Liver (tissue), 9 donors: Measurements from ENCODE around the gene CD164L2. TPM values are rescaled to one million over a fixed set of nuclear protein-coding genes. Genes with fewer than 3 reads are reported as not detected.
A peak's percentile ranks its signal among the peaks of the same experiment; 100 is the strongest.

Source experiments
- DNase-seq: peaks from one replicate; pipeline ENCODE4 v3.0.0-alpha.2; 2017; ENCODE audit warnings: low spot score
- H3K27ac ChIP-seq, 2 donors: one replicate each; pipeline ENCODE4 v1.7.0; 2013; ENCODE audit warnings: inconsistent platforms in 2 of 2, low read length in 2 of 2, control low read depth in 1 of 2, low read depth in 1 of 2, mild to moderate bottlenecking in 1 of 2
- H3K27me3 ChIP-seq, 4 donors: one replicate each; pipeline versions ENCODE4 v1.6.1 to v1.7.0; 2013; ENCODE audit warnings: low read length in 3 of 4, inconsistent platforms in 1 of 4, mild to moderate bottlenecking in 1 of 4, moderate library complexity in 1 of 4; ENCODE audit not compliant: control insufficient read depth in 4 of 4, insufficient read depth in 4 of 4
- H3K36me3 ChIP-seq, 4 donors: one replicate each; pipeline versions ENCODE4 v1.6.1 to v1.7.0; 2013; ENCODE audit warnings: low read length in 3 of 4, mild to moderate bottlenecking in 3 of 4, low read depth in 1 of 4, moderate library complexity in 1 of 4; ENCODE audit not compliant: control insufficient read depth in 4 of 4, insufficient read depth in 3 of 4
- H3K4me1 ChIP-seq, 4 donors: one replicate each; pipeline versions ENCODE4 v1.6.1 to v1.7.0; 2013; ENCODE audit warnings: low read length in 3 of 4, mild to moderate bottlenecking in 3 of 4, moderate library complexity in 1 of 4; ENCODE audit not compliant: control insufficient read depth in 4 of 4, insufficient read depth in 4 of 4
- H3K4me3 ChIP-seq, 3 donors: one replicate each; pipeline versions ENCODE4 v1.6.1 to v1.7.0; 2013; ENCODE audit warnings: low read length in 3 of 3, control low read depth in 1 of 3, low read depth in 1 of 3, mild to moderate bottlenecking in 1 of 3
- H3K9ac ChIP-seq, 2 donors: one replicate each; pipeline ENCODE4 v1.7.0; 2013; ENCODE audit warnings: low read length in 2 of 2, mild to moderate bottlenecking in 2 of 2, moderate library complexity in 2 of 2, control low read depth in 1 of 2, low read depth in 1 of 2
- H3K9me3 ChIP-seq, 4 donors: one replicate each; pipeline versions ENCODE4 v1.6.1 to v1.7.0; 2013; ENCODE audit warnings: low read length in 3 of 4; ENCODE audit not compliant: control insufficient read depth in 4 of 4
- ATF3 ChIP-seq: IDR thresholded peaks from 2 replicates; pipeline ENCODE4 v1.6.1; 2016; ENCODE audit warnings: antibody characterized with exemption
- CTCF ChIP-seq: fragments of 150-350 bp; IDR thresholded peaks from 2 replicates; pipeline ENCODE4 v1.5.1; 2017; ENCODE audit warnings: improper control_type of control experiment, low read depth, low read length; ENCODE audit not compliant: missing input control
- EGR1 ChIP-seq, 2 donors: IDR thresholded peaks; 2 replicates each; pipeline ENCODE4 v1.6.1; 2016 to 2018; ENCODE audit warnings: antibody characterized with exemption in 2 of 2, low read depth in 2 of 2
- GABPA ChIP-seq, 2 donors: IDR thresholded peaks in 1 of 2; conservative IDR thresholded peaks in 1 of 2; 2 replicates each; pipeline ENCODE4 v1.6.1; 2016; ENCODE audit warnings: antibody characterized with exemption in 2 of 2, mild to moderate bottlenecking in 1 of 2, moderate library complexity in 1 of 2
- HNF4A ChIP-seq, 2 donors: conservative IDR thresholded peaks; 2 replicates each; pipeline ENCODE4 v1.6.1; 2016; ENCODE audit warnings: antibody characterized with exemption in 2 of 2, mild to moderate bottlenecking in 2 of 2
- JUND ChIP-seq, 2 donors: IDR thresholded peaks; 2 replicates each; pipeline ENCODE4 v1.6.1; 2016; ENCODE audit warnings: antibody characterized with exemption in 2 of 2
- NR2F2 ChIP-seq: IDR thresholded peaks from 2 replicates; pipeline ENCODE4 v1.6.1; 2016; ENCODE audit warnings: antibody characterized with exemption
- REST ChIP-seq: IDR thresholded peaks from 2 replicates; pipeline ENCODE4 v1.6.1; 2016; ENCODE audit warnings: antibody characterized with exemption, mild to moderate bottlenecking
- RXRA ChIP-seq, 2 donors: IDR thresholded peaks; 2 replicates each; pipeline ENCODE4 v1.6.1; 2017 to 2018; ENCODE audit warnings: antibody characterized with exemption in 2 of 2, mild to moderate bottlenecking in 1 of 2
- SP1 ChIP-seq: IDR thresholded peaks from 2 replicates; pipeline ENCODE4 v1.6.1; 2018; ENCODE audit warnings: antibody characterized with exemption, mild to moderate bottlenecking
- TAF1 ChIP-seq: conservative IDR thresholded peaks from 2 replicates; pipeline ENCODE4 v1.6.1; 2016; ENCODE audit warnings: antibody characterized with exemption, mild to moderate bottlenecking
- YY1 ChIP-seq: IDR thresholded peaks from 2 replicates; pipeline ENCODE4 v1.6.1; 2016; ENCODE audit warnings: antibody characterized with exemption, mild to moderate bottlenecking
- ZBTB33 ChIP-seq: IDR thresholded peaks from 2 replicates; pipeline ENCODE4 v1.6.1; 2016; ENCODE audit warnings: antibody characterized with exemption
- WGBS: extraction: QIAGEN DNeasy Blood & Tissue Kit; methylation state at CpG from one replicate; pipeline ENCODE4 v1.1.7; 2013; 5-methylcytosine and 5-hydroxymethylcytosine counted together
- polyA plus RNA-seq, 2 donors: library from polyadenylated mRNA; stranded (reverse) in 1 of 2; unstranded in 1 of 2; fragments of 200-250 nt in 1 of 2; fragments of >200 nt in 1 of 2; fragmentation: Nextera tagmentation in 1 of 2; extraction: Ambion mirVana in 1 of 2; gene quantifications; one replicate each; pipeline versions ENCODE4 v1.2.1 to v1.2.3, GENCODE V29; 2013 to 2015
- total RNA-seq, 2 donors: library from RNA; depleted of rRNA; stranded (reverse); fragments of >200 nt; gene quantifications; one replicate each; pipeline ENCODE4 v1.2.3, GENCODE V29; 2014
- donor health status: healthy.
- donor health status: healthy.
- donor health status: healthy.
- donor health status: healthy.
- donor health status: healthy.

The CD164L2 gene
- total and polyA plus RNA-seq, 4 donors: not detected

- Histone ChIP-seq H3K9ac (no peak overlapping the region), H3K4me1 (peaks cover 4 to 29% (median 14%) of the 10 kb centered on the region in 4 donors), H3K36me3 (no peaks in the 10 kb centered on the region), H3K9me3 (no peaks in the 10 kb centered on the region), H3K27ac (no peak overlapping the region), H3K27me3 (no peaks in the 10 kb centered on the region), H3K4me3 (no peak overlapping the region)
- TF ChIP-seq GABPA (IDR thresholded peaks at IDR 0.05 in 1 of 2, conservative IDR thresholded peaks at IDR 0.05 in 1 of 2) (no peak), NR2F2 (peak; percentile 67)
- DNase-seq: no peak
- WGBS: 92% methylated on average over 26 of the region's 26 CpGs
Observed at GRCh38 chr1:27363766-27364695, 19.1 kb downstream of the CD164L2 start.

GRCh38 chr1:27361553-27361952 is 21.6 kb downstream of the CD164L2 start:
- DNase-seq: no peak
- Histone ChIP-seq H3K9me3 (no peaks in the 10 kb centered on the region), H3K27ac (no peak overlapping the region)

More at GRCh38 chr1:27361553-27361952, 21.6 kb downstream of the CD164L2 start:
- Histone ChIP-seq H3K9ac (no peak overlapping the region), H3K36me3 (no peaks in the 10 kb centered on the region), H3K4me3 (no peak overlapping the region), H3K4me1 (peaks cover 0 to 25% (median 15%) of the 10 kb centered on the region in 4 donors), H3K27me3 (no peaks in the 10 kb centered on the region)
- TF ChIP-seq RXRA (IDR thresholded peaks at IDR 0.05): no peak
- no peak for TF ChIP-seq YY1
- TF ChIP-seq SP1: no peak
- no peak for TF ChIP-seq TAF1
- no peak for TF ChIP-seq JUND (IDR thresholded peaks at IDR 0.05)
- no peak for TF ChIP-seq ATF3
- no peak for TF ChIP-seq EGR1 (IDR thresholded peaks at IDR 0.05; ENCODE audit: low read depth in 2 of 2)
- TF ChIP-seq ZBTB33: no peak
- no peak for TF ChIP-seq CTCF
- no peak for TF ChIP-seq REST
- TF ChIP-seq NR2F2: no peak
- no peak for TF ChIP-seq HNF4A (conservative IDR thresholded peaks at IDR 0.05)
- 95% methylated on average over 8 of the region's 8 CpGs for WGBS
